WERI-Rb-1 (cell line): ENCODE results near the gene DHRS12.

Experiments
- DNase-seq: peaks from one replicate; pipeline ENCODE4 v3.0.0-alpha.2; 2020
- H3K27ac ChIP-seq: fragments of 250-450 bp; sonication (Bioruptor Pico); 2 replicates; pipeline ENCODE4 v1.5.1; 2020; ENCODE audit warnings: mild to moderate bottlenecking, moderate library complexity
- H3K27me3 ChIP-seq: fragments of 250-450 bp; sonication (Bioruptor Pico); 2 replicates; pipeline ENCODE4 v1.5.1; 2021; ENCODE audit warnings: mild to moderate bottlenecking, low read depth, moderate library complexity; ENCODE audit not compliant: insufficient read depth, severe bottlenecking
- H3K36me3 ChIP-seq: fragments of 250-450 bp; sonication (Bioruptor Pico); 2 replicates; pipeline ENCODE4 v1.5.1; 2020; ENCODE audit warnings: mild to moderate bottlenecking, moderate library complexity
- H3K4me3 ChIP-seq: 2 replicates; pipeline ENCODE4 v1.5.1; 2011; ENCODE audit warnings: low read depth, mild to moderate bottlenecking, control low read depth, low read length
- H3K9me3 ChIP-seq: fragments of 250-450 bp; sonication (Bioruptor Pico); 2 replicates; pipeline ENCODE4 v1.5.1; 2021; ENCODE audit warnings: mild to moderate bottlenecking, moderate library complexity; ENCODE audit not compliant: severe bottlenecking
- CTCF ChIP-seq: IDR thresholded peaks from 2 replicates; pipeline ENCODE4 v1.5.1; 2011; ENCODE audit warnings: low read depth, mild to moderate bottlenecking, control low read depth, inconsistent platforms, low read length

The DHRS12 gene

GRCh38 chr13:51724721-51725120, 79.2 kb downstream of the DHRS12 start:
- no peaks in the 10 kb centered on the region for H3K9me3 ChIP-seq
- no peaks in the 10 kb centered on the region for H3K36me3 ChIP-seq
- no peak overlapping the region for H3K4me3 ChIP-seq
- H3K27ac ChIP-seq: no peak overlapping the region
- H3K27me3 ChIP-seq: no peaks in the 10 kb centered on the region
- no peak for DNase-seq
- no peak for TF ChIP-seq CTCF

- H3K27me3 ChIP-seq: no peaks in the 10 kb centered on the region
- H3K36me3 ChIP-seq: no peaks in the 10 kb centered on the region
- no peak for TF ChIP-seq CTCF
- H3K27ac ChIP-seq: no peak overlapping the region
- no peak overlapping the region for H3K4me3 ChIP-seq
- no peaks in the 10 kb centered on the region for H3K9me3 ChIP-seq
- DNase-seq: no peak
Measured at GRCh38 chr13:51723529-51723928, 80.4 kb downstream of the DHRS12 start.

DNA sequence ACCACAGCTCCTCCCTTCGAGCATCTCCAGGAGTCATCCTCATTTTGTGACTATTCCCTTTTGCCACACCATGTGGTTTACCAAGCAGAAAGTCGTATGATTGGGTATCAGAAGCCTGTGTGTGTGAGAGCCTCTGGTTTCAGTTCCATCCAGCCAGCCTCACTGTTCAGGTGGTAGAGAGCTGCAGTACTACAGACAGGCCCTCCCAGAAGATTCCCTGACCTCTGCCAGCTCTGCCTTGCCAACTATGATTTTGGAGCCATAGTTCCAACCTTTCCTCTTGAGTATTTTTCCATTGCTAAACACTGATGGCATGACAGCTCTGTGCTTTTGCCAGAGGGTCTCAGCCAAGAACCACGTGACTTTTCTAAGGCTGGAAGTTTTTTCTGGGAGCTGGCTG, 82.5 kb downstream of the DHRS12 start:
- no peaks in the 10 kb centered on the region for H3K27me3 ChIP-seq
- H3K4me3 ChIP-seq: no peak overlapping the region
- no peaks in the 10 kb centered on the region for H3K36me3 ChIP-seq
- no peak overlapping the region for H3K27ac ChIP-seq
- no peak for TF ChIP-seq CTCF
- no peak for DNase-seq
- no peaks in the 10 kb centered on the region for H3K9me3 ChIP-seq

DNA sequence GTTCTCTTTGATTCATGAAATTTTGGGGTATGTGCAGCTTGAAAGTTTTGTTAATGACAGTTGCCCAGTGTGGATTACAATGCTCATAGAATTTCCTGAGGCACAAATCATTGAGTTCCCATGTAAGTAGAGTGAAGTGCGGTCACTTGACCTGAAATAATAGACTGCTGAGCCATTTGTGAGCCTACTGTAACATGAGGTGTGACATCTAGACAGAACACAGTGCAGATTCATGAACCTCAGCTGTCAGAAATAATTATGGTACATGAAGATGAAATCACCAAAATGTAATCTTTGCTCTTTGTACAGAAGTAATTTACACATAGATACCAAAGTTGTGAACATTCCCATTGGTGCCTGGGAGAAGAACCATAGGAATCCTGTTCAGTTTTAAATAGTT, 84.6 kb downstream of the DHRS12 start:
- H3K27ac ChIP-seq: no peak overlapping the region
- TF ChIP-seq CTCF: no peak
- H3K4me3 ChIP-seq: no peak overlapping the region
- H3K36me3 ChIP-seq: no peaks in the 10 kb centered on the region
- no peaks in the 10 kb centered on the region for H3K27me3 ChIP-seq
- H3K9me3 ChIP-seq: no peaks in the 10 kb centered on the region
- DNase-seq: no peak
